H1 (cell line): ENCODE data around the gene ATP6V0A4. TPM values are rescaled to one million over a fixed set of nuclear protein-coding genes. Genes with fewer than 3 reads are reported as not detected.

Experiments used
- CTCF ChIA-PET: fragments of 300-600 bp; sonication (Branson Sonifier 250); formaldehyde crosslinking; loops from one replicate; lab custom pipeline; 2021; ENCODE audit not compliant: partially characterized antibody; lab: Charles Lee
- POLR2A ChIA-PET: fragments of 300-600 bp; sonication (Branson Sonifier 250); formaldehyde crosslinking; loops from one replicate; lab custom pipeline; 2021; ENCODE audit warnings: inconsistent platforms; ENCODE audit not compliant: partially characterized antibody; lab: Charles Lee
- DNase-seq, 2 experiments: peaks; one replicate each; pipeline versions ENCODE4 v3.0.0 to v3.0.0-alpha.2; 2010 to 2022; ENCODE audit warnings: low spot score in 2 of 2, low read depth in 1 of 2, mixed read lengths in 1 of 2
- FAIRE-seq: peaks from 2 replicates; lab custom pipeline; 2011; peaks lifted over from hg19 to GRCh38; lab: Jason Lieb, UNC
- H2AFZ ChIP-seq: 2 replicates; pipeline ENCODE4 v1.8.1; 2012; ENCODE audit warnings: low read length, inconsistent platforms
- H2AK5ac ChIP-seq: 2 replicates; pipeline ENCODE4 v1.6.1; 2013; ENCODE audit warnings: low read depth, low read length
- H2BK120ac ChIP-seq: replicated peaks from 2 replicates; pipeline ENCODE3; 2013; ENCODE audit warnings: low read depth, low read length, inconsistent platforms
- H2BK12ac ChIP-seq: 2 replicates; pipeline ENCODE4 v1.6.1; 2013; ENCODE audit warnings: low read depth, low read length
- H2BK15ac ChIP-seq: 2 replicates; pipeline ENCODE4 v1.6.1; 2013; ENCODE audit warnings: low read length
- H2BK20ac ChIP-seq: 2 replicates; pipeline ENCODE4 v1.6.1; 2013; ENCODE audit warnings: low read length
- H2BK5ac ChIP-seq: 2 replicates; pipeline ENCODE4 v1.6.1; 2013; ENCODE audit warnings: low read depth, low read length
- H3K14ac ChIP-seq: 2 replicates; pipeline ENCODE4 v1.6.1; 2013; ENCODE audit warnings: inconsistent platforms; ENCODE audit not compliant: insufficient read length
- H3K18ac ChIP-seq: 2 replicates; pipeline ENCODE4 v1.6.1; 2013; ENCODE audit warnings: low read length; ENCODE audit errors: extremely low read depth
- H3K23ac ChIP-seq: 2 replicates; pipeline ENCODE4 v1.6.1; 2013; ENCODE audit warnings: inconsistent platforms; ENCODE audit not compliant: insufficient read length
- H3K23me2 ChIP-seq: 2 replicates; pipeline ENCODE4 v1.6.1; 2013; ENCODE audit warnings: low read depth, low read length
- H3K27ac ChIP-seq: 2 replicates; pipeline ENCODE4 v1.6.1; 2011; ENCODE audit warnings: low read depth, low read length, inconsistent platforms
- H3K27me3 ChIP-seq, 4 experiments: replicated peaks in 1 of 4; 1 replicate in 1 of 4; 2 replicates in 3 of 4; pipeline versions ENCODE4 v1.6.1 to v1.8.1; 2011 to 2013; ENCODE audit warnings: low read length in 3 of 4, mild to moderate bottlenecking in 3 of 4, inconsistent platforms in 2 of 4, mixed read lengths in 2 of 4, moderate library complexity in 1 of 4; ENCODE audit not compliant: control insufficient read depth in 3 of 4, insufficient read depth in 3 of 4; ENCODE audit errors: extremely low read depth in 1 of 4
- H3K36me3 ChIP-seq, 4 experiments: 2 replicates each; pipeline versions ENCODE4 v1.6.1 to v1.8.1; 2011 to 2013; ENCODE audit warnings: mild to moderate bottlenecking in 4 of 4, low read length in 3 of 4, moderate library complexity in 2 of 4, control low read depth in 1 of 4, inconsistent platforms in 1 of 4; ENCODE audit not compliant: insufficient read depth in 4 of 4, control insufficient read depth in 2 of 4
- H3K4ac ChIP-seq: replicated peaks from 2 replicates; pipeline ENCODE3; 2013; ENCODE audit warnings: low read length, low read depth, mixed read lengths, inconsistent platforms; ENCODE audit not compliant: insufficient read length
- H3K4me1 ChIP-seq, 4 experiments: replicated peaks in 1 of 4; 1 replicate in 1 of 4; 2 replicates in 3 of 4; pipeline versions ENCODE4 v1.6.1 to v1.8.1; 2011 to 2013; ENCODE audit warnings: low read length in 3 of 4, inconsistent platforms in 2 of 4, mixed read lengths in 1 of 4; ENCODE audit not compliant: insufficient read depth in 4 of 4, control insufficient read depth in 3 of 4
- H3K4me2 ChIP-seq, 2 experiments: 2 replicates each; pipeline versions ENCODE4 v1.6.1 to v1.8.1; 2011 to 2013; ENCODE audit warnings: low read depth in 2 of 2, low read length in 2 of 2, control low read depth in 1 of 2, inconsistent platforms in 1 of 2, mild to moderate bottlenecking in 1 of 2; ENCODE audit not compliant: insufficient read depth in 1 of 2
- H3K4me3 ChIP-seq, 4 experiments: fragments of 200-600, 300-600 bp in 1 of 4; sonication (generic), shearing (Covaris generic), sonication (Bioruptor Twin) in 1 of 4; 2 replicates each; pipeline versions ENCODE4 v1.5.1 to v1.8.1; 2011 to 2016; ENCODE audit warnings: low read length in 4 of 4, low read depth in 3 of 4, control low read depth in 2 of 4, inconsistent platforms in 2 of 4, mild to moderate bottlenecking in 2 of 4, mixed read lengths in 1 of 4, moderate library complexity in 1 of 4; ENCODE audit not compliant: insufficient read depth in 2 of 4; ENCODE audit errors: extremely low read depth in 1 of 4
- H3K56ac ChIP-seq: replicated peaks from 2 replicates; pipeline ENCODE3; 2013; ENCODE audit warnings: low read depth, mild to moderate bottlenecking, mixed read lengths, low read length, inconsistent platforms; ENCODE audit not compliant: insufficient read length
- H3K79me1 ChIP-seq: 2 replicates; pipeline ENCODE4 v1.6.1; 2013; ENCODE audit warnings: low read depth, low read length, control low read depth
- H3K79me2 ChIP-seq, 2 experiments: 2 replicates each; pipeline versions ENCODE4 v1.6.1 to v1.8.1; 2012 to 2013; ENCODE audit warnings: low read length in 2 of 2, mild to moderate bottlenecking in 2 of 2, inconsistent platforms in 1 of 2; ENCODE audit not compliant: insufficient read depth in 2 of 2, control insufficient read depth in 1 of 2
- H3K9ac ChIP-seq, 4 experiments: replicated peaks in 1 of 4; 1 replicate in 1 of 4; 2 replicates in 3 of 4; pipeline versions ENCODE4 v1.6.1 to v1.8.1; 2011 to 2013; ENCODE audit warnings: low read depth in 3 of 4, low read length in 3 of 4, control low read depth in 2 of 4, mild to moderate bottlenecking in 2 of 4, moderate library complexity in 2 of 4, inconsistent platforms in 1 of 4; ENCODE audit errors: extremely low read depth in 1 of 4
- H3K9me3 ChIP-seq, 2 experiments: 2 replicates each; pipeline versions ENCODE4 v1.6.1 to v1.8.1; 2012 to 2013; ENCODE audit warnings: mild to moderate bottlenecking in 2 of 2, moderate library complexity in 2 of 2, control low read depth in 1 of 2, inconsistent platforms in 1 of 2, low read depth in 1 of 2, low read length in 1 of 2, mixed read lengths in 1 of 2; ENCODE audit not compliant: insufficient read depth in 2 of 2
- H4K20me1 ChIP-seq, 2 experiments: replicated peaks in 1 of 2; 2 replicates each; pipeline versions ENCODE3 to v1.8.1; 2011 to 2013; ENCODE audit warnings: inconsistent platforms in 2 of 2, low read length in 2 of 2, mild to moderate bottlenecking in 1 of 2; ENCODE audit not compliant: insufficient read depth in 2 of 2, control insufficient read depth in 1 of 2
- H4K5ac ChIP-seq: 2 replicates; pipeline ENCODE4 v1.6.1; 2013; ENCODE audit warnings: low read length, low read depth, mixed read lengths, inconsistent platforms; ENCODE audit not compliant: insufficient read length
- H4K8ac ChIP-seq: 2 replicates; pipeline ENCODE4 v1.8.0; 2013; ENCODE audit warnings: mild to moderate bottlenecking, moderate library complexity, low read length, inconsistent platforms; ENCODE audit not compliant: insufficient read depth; ENCODE audit errors: extremely low read depth
- H4K91ac ChIP-seq: replicated peaks from 2 replicates; pipeline ENCODE3; 2013; ENCODE audit warnings: low read length, mixed read lengths, inconsistent platforms; ENCODE audit not compliant: insufficient read length
- BCL11A ChIP-seq, 2 experiments: IDR thresholded peaks; one replicate each; pipeline ENCODE4 v1.6.1; 2011; ENCODE audit warnings: low read depth in 2 of 2, low read length in 2 of 2, mild to moderate bottlenecking in 2 of 2
- CBX8 ChIP-seq: fragments of 300-800, 300-1000 bp; sonication (generic); IDR thresholded peaks from 2 replicates; pipeline ENCODE4 v1.7.1; 2016; ENCODE audit warnings: low read depth, low read length, borderline replicate concordance
- CREB1 ChIP-seq: IDR thresholded peaks from 2 replicates; pipeline ENCODE4 v1.6.1; 2012; ENCODE audit warnings: inconsistent platforms
- KDM4A ChIP-seq: IDR thresholded peaks from one replicate; pipeline ENCODE4 v1.7.1; 2012; ENCODE audit warnings: low read depth, mild to moderate bottlenecking, moderate library complexity, low read length, inconsistent platforms; ENCODE audit not compliant: severe bottlenecking
- TBP ChIP-seq: IDR thresholded peaks from 2 replicates; pipeline ENCODE4 v1.6.1; 2011; ENCODE audit warnings: low read depth, low read length, improper control_type of control experiment
- YY1 ChIP-seq: IDR thresholded peaks from 2 replicates; pipeline ENCODE4 v1.6.1; 2011; ENCODE audit warnings: low read depth, mild to moderate bottlenecking, low read length
- WGBS, 2 experiments: shearing (Covaris generic) in 1 of 2; methylation state at CpG; one replicate each; pipeline versions ENCODE4 v1.1.6 to v1.1.7; 2013 to 2015; ENCODE audit warnings: low lambda C conversion rate in 2 of 2, mixed read lengths in 2 of 2, inconsistent platforms in 1 of 2, low coverage in 1 of 2, missing lambda C conversion rate in 1 of 2; ENCODE audit not compliant: insufficient replicate concordance in 2 of 2, insufficient coverage in 1 of 2, insufficient read length in 1 of 2; ENCODE audit errors: extremely low coverage in 1 of 2, missing lambda C conversion rate in 1 of 2; 5-methylcytosine and 5-hydroxymethylcytosine counted together
- polyA plus RNA-seq, 7 experiments: library from polyadenylated mRNA; depleted of rRNA in 3 of 7; stranded (reverse) in 5 of 7; unstranded in 2 of 7; fragments of >200 nt in 5 of 7; fragments of 200-250 nt in 2 of 7; gene quantifications; 1 replicate in 5 of 7; 2 replicates in 1 of 7; 4 replicates in 1 of 7; pipeline versions ENCODE4 v1.2.1 to v1.2.3, GENCODE V29; 2011 to 2013; ENCODE audit warnings: missing spikeins in 2 of 7, mixed read lengths in 2 of 7
- total RNA-seq: library from RNA; stranded (reverse); fragmentation: NEBNext Ultra II Directional; extraction: Animal tissue kit (Norgen Biotek cat#: 25700); gene quantifications from 2 replicates; pipeline ENCODE4 v1.2.1, GENCODE V29; 2021

ATP6V0A4 gene
- total and polyA plus RNA-seq, 2 of the 8 experiments (the other 6 are each of a cell fraction or from before 2014, with no cell fraction given) = 0.47 to 1.6 TPM

DNA sequence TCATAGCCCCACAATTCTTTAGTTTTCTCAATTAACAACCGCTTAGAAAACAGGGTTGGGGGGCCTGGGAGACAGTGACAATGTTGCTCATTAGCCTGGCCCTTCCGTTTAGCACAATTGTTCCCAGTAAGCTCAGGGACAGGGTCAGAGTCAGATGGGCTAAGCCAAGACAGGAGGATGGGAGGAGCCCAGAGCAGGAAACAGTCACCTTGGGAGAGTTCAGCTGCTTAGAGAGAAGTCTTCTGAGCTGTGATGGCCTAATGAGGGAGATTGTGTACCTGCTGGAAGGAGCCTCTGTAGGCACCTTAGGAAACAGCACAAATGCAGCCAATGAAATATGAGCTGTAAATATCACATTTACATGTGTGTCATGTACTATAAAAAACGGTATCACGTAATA lies 132.7 kb downstream of the ATP6V0A4 start:
- Histone ChIP-seq H3K4ac (peak overlapping the region; percentile 46), H4K20me1 (no peaks in the 10 kb centered on the region), H3K9me3 (peaks cover 0 to 4% of the 10 kb centered on the region in 2 experiments; a peak in 1 of 4 replicates), H3K14ac (no peak overlapping the region), H3K27ac (no peak overlapping the region), H3K79me2 (no peaks in the 10 kb centered on the region), H3K9ac (no peak overlapping the region), H4K91ac (no peak overlapping the region), H2AFZ (no peak overlapping the region), H3K4me3 (peak overlapping the region in 1 of 4 experiments; percentile 38; a peak in 2 of 8 replicates), H3K36me3 (no peaks in the 10 kb centered on the region), H3K4me1 (peaks cover 7 to 39% (median 19%) of the 10 kb centered on the region in 4 experiments), H3K4me2 (peak overlapping the region; percentile 50 to 60; a peak in 3 of 4 replicates), H2AK5ac (no peak overlapping the region), H3K23me2 (no peaks in the 10 kb centered on the region; the same call in 1 of the 2 replicates), H2BK5ac (no peak overlapping the region), H3K27me3 (no peaks in the 10 kb centered on the region; a peak in 2 of 7 replicates), H3K18ac (peak overlapping the region; percentile 44), H3K79me1 (no peaks in the 10 kb centered on the region), H4K5ac (peak overlapping the region; percentile 28), H3K23ac (no peak overlapping the region), H2BK15ac (no peak overlapping the region), H2BK20ac (no peak overlapping the region), H2BK120ac (no peak overlapping the region), H2BK12ac (0 out of 2 replicates have a peak overlapping the region, but pooled peaks have one; percentile 1), H3K56ac (no peak overlapping the region), H4K8ac (no peak overlapping the region)
- ChIA-PET CTCF (interaction anchor here (2.1 to 2.6 kb wide), 2 partner anchors 19 to 73 kb away, joined by 7 to 15 read pairs; no protein-coding TSS in a partner anchor), POLR2A (no interaction called here)
- no peak for DNase-seq
- WGBS, 2 experiments = 52% methylated on average over 4 of the region's 4 CpGs; no CpG with 5 or more reads in 1 of the 2 experiments
- TF ChIP-seq CREB1 = no peak
- no peak for TF ChIP-seq KDM4A
- no peak for TF ChIP-seq YY1
- TF ChIP-seq CBX8 = no peak
- no peak for TF ChIP-seq TBP
- no peak for TF ChIP-seq BCL11A (IDR thresholded peaks at IDR 0.05; ENCODE audit: low read depth in 2 of 2, low read length in 2 of 2)
- no peak for FAIRE-seq
